GM13976 (cell line): ENCODE data around the gene GAB1.

Experiments
- DNase-seq: peaks from one replicate; pipeline ENCODE4 v3.0.0; 2012; ENCODE audit warnings: low spot score
- in situ Hi-C: fragments of 300-500 bp; cut with MboI; formaldehyde crosslinking; loops from one replicate; pipeline ENCODE4 v1.12.0; 2022; ENCODE audit warnings: low sequenced_read_pairs, mixed read lengths, inconsistent platforms; ENCODE audit not compliant: unreplicated experiment
- TF ChIP-seq, protein P1 (sequence below): IDR thresholded peaks from 2 replicates; pipeline ENCODE4 v1.5.1; 2012; ENCODE audit warnings: borderline replicate concordance, mild to moderate bottlenecking; ENCODE audit not compliant: insufficient read depth; ENCODE audit errors: extremely low read depth, missing control alignments, control extremely low read depth

Gene GAB1

DNA sequence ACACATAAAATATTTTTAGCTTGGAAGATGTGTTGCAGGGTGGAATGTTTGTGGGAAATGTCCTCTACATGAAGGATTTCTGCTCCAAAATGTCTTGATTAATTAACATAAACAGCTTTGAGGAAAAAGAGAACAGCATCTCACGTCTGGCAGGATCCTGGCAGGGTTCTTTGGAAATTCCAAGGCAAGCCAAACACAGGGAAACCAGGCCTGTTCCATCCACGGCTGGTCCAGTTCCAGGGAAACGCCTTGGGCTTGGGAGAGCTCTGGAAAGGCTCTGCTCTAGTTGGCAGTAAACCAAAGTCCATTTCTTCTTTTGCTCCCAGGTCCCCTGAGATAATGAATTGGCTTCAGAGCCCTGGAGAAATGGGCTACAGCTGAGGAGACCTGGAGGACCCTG lies 42.4 kb upstream of the GAB1 start:
- in situ Hi-C loops, result no loop called here
- TF ChIP-seq, protein P1, sequence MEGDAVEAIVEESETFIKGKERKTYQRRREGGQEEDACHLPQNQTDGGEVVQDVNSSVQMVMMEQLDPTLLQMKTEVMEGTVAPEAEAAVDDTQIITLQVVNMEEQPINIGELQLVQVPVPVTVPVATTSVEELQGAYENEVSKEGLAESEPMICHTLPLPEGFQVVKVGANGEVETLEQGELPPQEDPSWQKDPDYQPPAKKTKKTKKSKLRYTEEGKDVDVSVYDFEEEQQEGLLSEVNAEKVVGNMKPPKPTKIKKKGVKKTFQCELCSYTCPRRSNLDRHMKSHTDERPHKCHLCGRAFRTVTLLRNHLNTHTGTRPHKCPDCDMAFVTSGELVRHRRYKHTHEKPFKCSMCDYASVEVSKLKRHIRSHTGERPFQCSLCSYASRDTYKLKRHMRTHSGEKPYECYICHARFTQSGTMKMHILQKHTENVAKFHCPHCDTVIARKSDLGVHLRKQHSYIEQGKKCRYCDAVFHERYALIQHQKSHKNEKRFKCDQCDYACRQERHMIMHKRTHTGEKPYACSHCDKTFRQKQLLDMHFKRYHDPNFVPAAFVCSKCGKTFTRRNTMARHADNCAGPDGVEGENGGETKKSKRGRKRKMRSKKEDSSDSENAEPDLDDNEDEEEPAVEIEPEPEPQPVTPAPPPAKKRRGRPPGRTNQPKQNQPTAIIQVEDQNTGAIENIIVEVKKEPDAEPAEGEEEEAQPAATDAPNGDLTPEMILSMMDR, result no peak
- no peak for DNase-seq

- no peak for DNase-seq
- TF ChIP-seq, protein P1, result no peak
- in situ Hi-C loops, result no loop called here
Measured at GRCh38 chr4:143294710-143295275, 41.9 kb upstream of the GAB1 start.

DNA sequence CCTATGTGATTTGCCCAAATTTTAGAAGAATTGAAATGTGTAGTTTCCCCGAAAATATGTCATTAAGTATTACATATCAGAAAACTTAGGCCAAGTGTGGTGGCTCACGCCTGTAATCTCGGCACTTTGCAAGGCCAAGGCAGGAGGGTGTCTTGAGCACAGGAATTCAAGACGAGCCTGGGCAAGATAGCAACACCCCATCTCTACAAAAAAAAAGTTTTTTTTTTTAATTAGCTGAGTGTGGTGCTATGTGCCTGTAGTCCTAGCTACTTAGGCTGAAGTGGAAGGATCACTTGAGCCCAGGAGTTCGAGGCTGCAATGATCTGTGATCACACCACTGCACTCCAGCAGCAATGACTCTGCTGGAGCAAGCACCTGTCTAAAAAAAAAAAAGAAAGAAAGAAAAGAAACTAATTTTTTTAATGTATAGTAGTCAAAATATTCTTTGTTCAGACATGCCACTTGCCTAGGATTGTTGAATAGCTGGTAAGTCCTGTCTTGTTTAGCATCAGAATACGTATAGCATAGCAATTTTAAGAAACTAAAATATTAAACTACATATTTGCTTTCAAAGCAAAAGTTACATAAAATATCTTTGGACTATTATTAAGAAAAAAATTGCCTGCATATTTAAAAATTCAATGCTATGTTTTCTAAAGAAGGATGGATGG lies 40.1 kb upstream of the GAB1 start:
- DNase-seq, result no peak
- TF ChIP-seq, protein P1, result no peak
- in situ Hi-C loops, result no loop called here

- DNase-seq, result no peak
- TF ChIP-seq, protein P1, result no peak
- in situ Hi-C loops, result no loop called here
Measured at GRCh38 chr4:143300860-143301259, 35.8 kb upstream of the GAB1 start.

- TF ChIP-seq, protein P1, result no peak
- DNase-seq, result no peak
- in situ Hi-C loops, result no loop called here
Measured at GRCh38 chr4:143302536-143302935, 34.1 kb upstream of the GAB1 start.

DNA sequence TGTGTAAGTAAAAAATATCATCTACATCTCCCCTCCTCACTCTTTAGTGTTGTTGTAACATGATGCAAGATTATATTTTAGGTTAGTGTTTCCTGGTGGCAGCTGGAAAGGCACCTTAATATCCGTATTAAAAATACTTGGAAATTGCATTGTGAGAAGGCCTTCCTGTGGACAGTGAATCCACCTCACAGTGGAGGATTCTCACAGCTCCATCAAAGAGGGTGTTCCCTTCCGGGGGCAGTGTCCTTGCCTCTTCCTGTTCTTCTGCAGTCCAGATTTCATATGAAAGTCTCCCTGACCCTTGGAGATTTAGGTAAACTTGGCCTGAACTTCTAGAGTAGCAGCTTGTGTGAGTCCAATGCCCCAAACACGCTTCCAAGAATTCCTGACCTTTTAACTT lies 29.9 kb upstream of the GAB1 start:
- in situ Hi-C loops, result no loop called here
- DNase-seq, result no peak
- TF ChIP-seq, protein P1, result no peak
